Brain microvascular endothelial cell (primary cell): Measurements from ENCODE around the gene SH2D5.

ENCODE experiments used
- DNase-seq: peaks from one replicate; pipeline ENCODE4 v3.0.0-alpha.2; 2020
- H3K27ac ChIP-seq: fragments of 250-450 bp; sonication (Bioruptor Pico); 2 replicates; pipeline ENCODE4 v1.5.1; 2020; ENCODE audit warnings: mild to moderate bottlenecking, moderate library complexity
- H3K27me3 ChIP-seq: fragments of 250-450 bp; sonication (Bioruptor Pico); replicated peaks from 2 replicates; pipeline ENCODE4 v1.5.1; 2020; ENCODE audit warnings: mild to moderate bottlenecking
- H3K36me3 ChIP-seq: fragments of 250-450 bp; sonication (Bioruptor Pico); replicated peaks from 2 replicates; pipeline ENCODE4 v1.5.1; 2020; ENCODE audit warnings: mild to moderate bottlenecking
- H3K4me3 ChIP-seq: 2 replicates; pipeline ENCODE4 v1.5.1; 2011; ENCODE audit warnings: low read depth, mild to moderate bottlenecking, control low read depth, low read length, moderate library complexity
- CTCF ChIP-seq: IDR thresholded peaks from 2 replicates; pipeline ENCODE4 v1.5.1; 2011; ENCODE audit warnings: low read depth, mild to moderate bottlenecking, moderate library complexity, low read length, control low read depth, inconsistent platforms; ENCODE audit errors: missing control alignments
- in situ Hi-C: cut with HindIII; loops from 2 replicates; pipeline ENCODE4 v1.10.0; 2017; ENCODE audit warnings: low sequenced_read_pairs, low pct_ligation_motif_present

SH2D5 gene

GRCh38 chr1:20691872-20692271, 40.6 kb downstream of the SH2D5 start:
- no peak for TF ChIP-seq CTCF
- Histone ChIP-seq H3K27ac (no peak overlapping the region), H3K27me3 (no peaks in the 10 kb centered on the region), H3K36me3 (no peaks in the 10 kb centered on the region), H3K4me3 (no peak overlapping the region)
- in situ Hi-C loops, result no loop called here
- no peak for DNase-seq

GRCh38 chr1:20689645-20690056, 42.9 kb downstream of the SH2D5 start:
- Histone ChIP-seq H3K27ac (no peak overlapping the region), H3K4me3 (no peak overlapping the region), H3K36me3 (no peaks in the 10 kb centered on the region), H3K27me3 (no peaks in the 10 kb centered on the region)
- TF ChIP-seq CTCF, result no peak
- DNase-seq, result no peak
- in situ Hi-C loops, result no loop called here

- no peak for TF ChIP-seq CTCF
- Histone ChIP-seq H3K36me3 (no peaks in the 10 kb centered on the region), H3K4me3 (no peak overlapping the region), H3K27me3 (no peaks in the 10 kb centered on the region), H3K27ac (no peak overlapping the region)
- in situ Hi-C loops, result no loop called here
- no peak for DNase-seq
Observed at GRCh38 chr1:20686883-20687725, 45.4 kb downstream of the SH2D5 start.

- DNase-seq, result no peak
- H3K27me3 ChIP-seq, result no peaks in the 10 kb centered on the region
- no peak overlapping the region for H3K4me3 ChIP-seq
- TF ChIP-seq CTCF, result no peak
- H3K27ac ChIP-seq, result no peak overlapping the region
- in situ Hi-C loops, result no loop called here
- no peaks in the 10 kb centered on the region for H3K36me3 ChIP-seq
Observed at GRCh38 chr1:20685741-20686140, 46.8 kb downstream of the SH2D5 start.

- in situ Hi-C loops, result no loop called here
- Histone ChIP-seq H3K4me3 (no peak overlapping the region), H3K27ac (no peak overlapping the region), H3K27me3 (no peaks in the 10 kb centered on the region), H3K36me3 (no peaks in the 10 kb centered on the region)
- no peak for DNase-seq
- no peak for TF ChIP-seq CTCF
Observed at GRCh38 chr1:20685099-20685662, 47.3 kb downstream of the SH2D5 start.
